ENCODE measurements around the gene TARBP2. TPM values are rescaled to one million over a fixed set of nuclear protein-coding genes. Genes with fewer than 3 reads are reported as not detected.
A peak's percentile ranks its signal among the peaks of the same experiment; 100 is the strongest.

TARBP2 gene
- polyA plus RNA-seq, 3 donors, result 16.6 to 39.4 (median 24.4) TPM

DNA sequence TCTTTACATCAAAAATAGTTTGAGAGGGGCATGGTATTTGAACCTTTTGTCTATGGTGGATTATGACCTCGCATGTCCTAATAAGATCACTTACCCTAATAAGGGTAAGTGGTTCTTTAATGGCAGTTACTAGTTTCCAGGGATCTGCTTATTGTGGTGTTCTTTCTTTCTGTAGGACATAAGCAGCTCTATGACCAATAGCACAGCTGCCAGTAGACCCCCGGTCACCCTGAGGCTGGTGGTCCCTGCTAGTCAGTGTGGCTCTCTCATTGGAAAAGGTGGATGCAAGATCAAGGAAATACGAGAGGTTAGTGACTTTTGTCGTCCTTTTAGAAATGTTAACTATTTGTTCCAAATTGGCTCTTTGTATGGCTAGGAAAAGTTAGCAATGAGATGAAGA, 42.0 kb upstream of the TARBP2 start:
- Histone ChIP-seq H3K79me2 (ENCODE audit: insufficient read depth, low read length) (peaks cover 99% of the 10 kb centered on the region), H3K36me3 (replicated peaks in 1 of 2; ENCODE audit: control insufficient read depth in 1 of 2, insufficient read depth in 2 of 2, low read length in 2 of 2) (peaks cover 100% of the 10 kb centered on the region in 2 donors), H3K9me3 (replicated peaks in 1 of 2; ENCODE audit: control insufficient read depth in 1 of 2, insufficient read depth in 1 of 2, low read length in 2 of 2) (no peaks in the 10 kb centered on the region), H3K9ac (ENCODE audit: insufficient read depth, low read length, poor library complexity, severe bottlenecking) (no peak overlapping the region), H3K4me2 (replicated peaks; ENCODE audit: extremely low read depth, low read length, poor library complexity, severe bottlenecking) (no peak overlapping the region), H3K27ac (ENCODE audit: low read depth in 1 of 2, low read length in 2 of 2) (no peak overlapping the region), H3K4me1 (ENCODE audit: control insufficient read depth in 1 of 2, insufficient read depth in 2 of 2, low read length in 2 of 2) (no peaks in the 10 kb centered on the region), H4K20me1 (ENCODE audit: insufficient read depth, low read length) (peaks cover 100% of the 10 kb centered on the region), H2AFZ (ENCODE audit: insufficient read depth, low read depth, low read length, poor library complexity, severe bottlenecking) (no peak overlapping the region), H3K27me3 (ENCODE audit: control insufficient read depth in 2 of 2, insufficient read depth in 2 of 2, low read length in 2 of 2) (no peaks in the 10 kb centered on the region), H3K4me3 (replicated peaks in 1 of 3; ENCODE audit: low read depth in 2 of 3, low read length in 3 of 3) (no peak overlapping the region)
- peaks cover 0 to 2% (median 0%) of the 10 kb centered on the region in 3 donors for H3K27me3 Mint-ChIP-seq (ENCODE audit: low read depth in 3 of 3)
- H3K9me3 Mint-ChIP-seq, result no peaks in the 10 kb centered on the region
- no CpG with 5 or more reads among the region's 4 CpGs for WGBS (ENCODE audit: insufficient coverage)
- intact Hi-C loops (cut with micrococcal nuclease), result no loop called here
- H3K4me1 Mint-ChIP-seq, result no peaks in the 10 kb centered on the region
- H3K4me3 Mint-ChIP-seq, result no peak overlapping the region
- H3K36me3 Mint-ChIP-seq, result peaks cover 87 to 96% of the 10 kb centered on the region in 2 donors
- TF ChIP-seq, protein P1, sequence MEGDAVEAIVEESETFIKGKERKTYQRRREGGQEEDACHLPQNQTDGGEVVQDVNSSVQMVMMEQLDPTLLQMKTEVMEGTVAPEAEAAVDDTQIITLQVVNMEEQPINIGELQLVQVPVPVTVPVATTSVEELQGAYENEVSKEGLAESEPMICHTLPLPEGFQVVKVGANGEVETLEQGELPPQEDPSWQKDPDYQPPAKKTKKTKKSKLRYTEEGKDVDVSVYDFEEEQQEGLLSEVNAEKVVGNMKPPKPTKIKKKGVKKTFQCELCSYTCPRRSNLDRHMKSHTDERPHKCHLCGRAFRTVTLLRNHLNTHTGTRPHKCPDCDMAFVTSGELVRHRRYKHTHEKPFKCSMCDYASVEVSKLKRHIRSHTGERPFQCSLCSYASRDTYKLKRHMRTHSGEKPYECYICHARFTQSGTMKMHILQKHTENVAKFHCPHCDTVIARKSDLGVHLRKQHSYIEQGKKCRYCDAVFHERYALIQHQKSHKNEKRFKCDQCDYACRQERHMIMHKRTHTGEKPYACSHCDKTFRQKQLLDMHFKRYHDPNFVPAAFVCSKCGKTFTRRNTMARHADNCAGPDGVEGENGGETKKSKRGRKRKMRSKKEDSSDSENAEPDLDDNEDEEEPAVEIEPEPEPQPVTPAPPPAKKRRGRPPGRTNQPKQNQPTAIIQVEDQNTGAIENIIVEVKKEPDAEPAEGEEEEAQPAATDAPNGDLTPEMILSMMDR (IDR thresholded peaks at IDR 0.05), result no peak
- H3K27ac Mint-ChIP-seq, result peak overlapping the region in 2 of 7 donors; percentile 30 to 48
- no peak for DNase-seq

GRCh38 chr12:53461059-53461458, 40.0 kb upstream of the TARBP2 start:
- peaks cover 100% of the 10 kb centered on the region for H4K20me1 ChIP-seq (ENCODE audit: insufficient read depth, low read length)
- TF ChIP-seq, protein P1 (IDR thresholded peaks at IDR 0.05), result no peak
- H2AFZ ChIP-seq (ENCODE audit: insufficient read depth, low read depth, low read length, poor library complexity, severe bottlenecking), result no peak overlapping the region
- no peaks in the 10 kb centered on the region for H3K4me1 Mint-ChIP-seq
- H3K36me3 ChIP-seq (replicated peaks in 1 of 2; ENCODE audit: control insufficient read depth in 1 of 2, insufficient read depth in 2 of 2, low read length in 2 of 2), result peaks cover 100% of the 10 kb centered on the region in 2 donors
- intact Hi-C loops (cut with micrococcal nuclease), result no loop called here
- H3K9ac ChIP-seq (ENCODE audit: insufficient read depth, low read length, poor library complexity, severe bottlenecking), result no peak overlapping the region
- peaks cover 86 to 96% of the 10 kb centered on the region in 2 donors for H3K36me3 Mint-ChIP-seq
- H3K27me3 ChIP-seq (ENCODE audit: control insufficient read depth in 2 of 2, insufficient read depth in 2 of 2, low read length in 2 of 2), result no peaks in the 10 kb centered on the region
- H3K4me2 ChIP-seq (replicated peaks; ENCODE audit: extremely low read depth, low read length, poor library complexity, severe bottlenecking), result no peak overlapping the region
- no peak overlapping the region for H3K27ac ChIP-seq (ENCODE audit: low read depth in 1 of 2, low read length in 2 of 2)
- WGBS (ENCODE audit: insufficient coverage), result 100% methylated on average over 1 of the region's 3 CpGs
- no peaks in the 10 kb centered on the region for H3K9me3 Mint-ChIP-seq
- peaks cover 97% of the 10 kb centered on the region for H3K79me2 ChIP-seq (ENCODE audit: insufficient read depth, low read length)
- no peak overlapping the region for H3K4me3 Mint-ChIP-seq
- H3K4me3 ChIP-seq (replicated peaks in 1 of 3; ENCODE audit: low read depth in 2 of 3, low read length in 3 of 3), result no peak overlapping the region
- peak overlapping the region in 2 of 7 donors; percentile 1 to 31 for H3K27ac Mint-ChIP-seq
- no peak for DNase-seq
- H3K4me1 ChIP-seq (ENCODE audit: control insufficient read depth in 1 of 2, insufficient read depth in 2 of 2, low read length in 2 of 2), result no peaks in the 10 kb centered on the region
- H3K9me3 ChIP-seq (replicated peaks in 1 of 2; ENCODE audit: control insufficient read depth in 1 of 2, insufficient read depth in 1 of 2, low read length in 2 of 2), result no peaks in the 10 kb centered on the region
- H3K27me3 Mint-ChIP-seq (ENCODE audit: low read depth in 3 of 3), result no peaks in the 10 kb centered on the region

Data from CD14-positive monocyte (primary cell).